ENCODE data around the gene PAPLN. TPM values are rescaled to one million over a fixed set of nuclear protein-coding genes. Genes with fewer than 3 reads are reported as not detected.

Gene PAPLN
- 0.15 TPM in 1 of 2 replicates, not detected in the other for total RNA-seq (2021)
- Bru-seq, nascent RNA = percentile 12 among the genes with signal in this experiment
- BruChase-seq, experiment 1, labeled RNA remaining after a 2-hour chase = percentile 12 among the genes with signal in this experiment
- percentile 11 among the genes with signal in this experiment for BruChase-seq, experiment 2, labeled RNA remaining after a 6-hour chase
- long read RNA-seq = 0 reads

DNA sequence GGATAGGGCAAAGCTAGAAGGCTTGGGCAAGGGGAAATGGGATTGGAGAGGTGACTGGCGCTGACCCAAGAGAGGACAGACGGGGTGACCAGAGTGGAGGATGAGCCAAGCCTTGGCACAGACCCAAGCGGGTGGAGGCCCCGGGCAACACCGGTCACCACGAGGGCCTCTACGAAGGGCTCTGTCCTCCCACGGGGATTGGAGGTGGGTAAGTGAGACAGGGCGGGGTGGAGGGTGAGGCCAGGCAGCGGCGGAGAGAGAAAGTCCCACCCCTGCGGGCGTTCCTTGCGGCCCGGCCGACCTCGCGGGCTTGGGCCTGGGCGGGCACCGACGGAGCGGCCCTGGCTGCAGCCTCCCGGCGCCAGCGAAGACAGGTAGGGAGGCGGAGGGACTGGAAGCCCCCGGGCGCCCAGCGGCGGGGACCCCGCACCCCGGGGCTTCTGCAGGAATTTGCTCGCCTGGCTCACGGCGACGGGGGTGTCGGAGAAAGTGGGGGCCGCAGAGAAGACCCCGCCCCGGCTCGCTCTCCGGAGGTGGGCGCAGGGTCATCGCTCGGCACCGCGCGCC lies at the start of gene PAPLN:
Gene PAPLN (plus strand): TSS at position 288 of the 567 bp plus-strand sequence. CDS start 2,273 bp downstream, outside the sequence.
- intact Hi-C loops (cut with micrococcal nuclease; ENCODE audit: unreplicated experiment) = no loop called here
- H3K79me2 ChIP-seq (ENCODE audit: low read depth) = no peaks in the 10 kb centered on the region
- H3K27ac ChIP-seq = no peak within 1 kb of the TSS
- no peaks in the 10 kb centered on the region for H3K36me3 ChIP-seq (ENCODE audit: low read depth)
- peaks cover 15% of the 10 kb centered on the region; the same call in 1 of the 2 replicates for H3F3A ChIP-seq (ENCODE audit: insufficient read depth, low read depth)
- peaks cover 41% of the 10 kb centered on the region; the same call in 1 of the 2 replicates for H3K27me3 ChIP-seq (ENCODE audit: insufficient read depth, low read depth)
- TF ChIP-seq CTCF (conservative IDR thresholded peaks at IDR 0.05) = no peak
- no peak for TF ChIP-seq EZH2 (IDR thresholded peaks at IDR 0.05; ENCODE audit: low read depth)
- H3K4me3 ChIP-seq = no peak within 1 kb of the TSS
- POLR2A ChIA-PET (ENCODE audit: unreplicated experiment) = no interaction called here
- peaks cover 4% of the 10 kb centered on the region; the same call in 1 of the 2 replicates for H3K4me1 ChIP-seq (replicated peaks; ENCODE audit: insufficient read depth)
- H3K9me2 ChIP-seq (ENCODE audit: insufficient read depth) = no peaks in the 10 kb centered on the region
- no TSS peak for BruUV-seq (replicated peaks)
- peak within 1 kb of the TSS; percentile 22; the same call in 1 of the 2 replicates for H3K4me2 ChIP-seq
- H3K9me3 ChIP-seq (ENCODE audit: insufficient read depth, low read depth) = no peaks in the 10 kb centered on the region
- CTCF ChIA-PET = no interaction called here
- no peaks in the 10 kb centered on the region for H4K20me1 ChIP-seq (ENCODE audit: insufficient read depth)
- peak in 1 of 2 experiments; percentile 55 for DNase-seq
- no peak within 1 kb of the TSS for H2AFZ ChIP-seq

- Histone ChIP-seq H3K4me1 (replicated peaks; ENCODE audit: insufficient read depth) (peaks cover 10% of the 10 kb centered on the region), H3K4me3 (no peak overlapping the region), H3K36me3 (ENCODE audit: low read depth) (no peaks in the 10 kb centered on the region; the same call in 1 of the 2 replicates), H3K4me2 (no peak overlapping the region), H2AFZ (no peak overlapping the region), H3K9me2 (ENCODE audit: insufficient read depth) (no peaks in the 10 kb centered on the region), H3F3A (ENCODE audit: insufficient read depth, low read depth) (peaks cover 13% of the 10 kb centered on the region; the same call in 1 of the 2 replicates), H3K27me3 (ENCODE audit: insufficient read depth, low read depth) (no peaks in the 10 kb centered on the region), H3K79me2 (ENCODE audit: low read depth) (no peaks in the 10 kb centered on the region), H3K9me3 (ENCODE audit: insufficient read depth, low read depth) (no peaks in the 10 kb centered on the region), H4K20me1 (ENCODE audit: insufficient read depth) (no peaks in the 10 kb centered on the region), H3K27ac (no peak overlapping the region; the same call in 1 of the 2 replicates)
- POLR2A ChIA-PET (ENCODE audit: unreplicated experiment) = interaction anchor here (0.6 kb wide), 2 partner anchors 161 to 224 kb away, joined by 3 to 17 read pairs; no protein-coding TSS in a partner anchor
- BruUV-seq (replicated peaks) = no TSS peak
- CTCF ChIA-PET = no interaction called here
- no peak for TF ChIP-seq CTCF (conservative IDR thresholded peaks at IDR 0.05)
- no peak for TF ChIP-seq EZH2 (IDR thresholded peaks at IDR 0.05; ENCODE audit: low read depth)
- intact Hi-C loops (cut with micrococcal nuclease; ENCODE audit: unreplicated experiment) = no loop called here
- peak in 1 of 2 experiments; percentile 64 for DNase-seq
These were observed 48.8 kb upstream of the PAPLN start for GRCh38 chr14:73188501-73188911.

DNA sequence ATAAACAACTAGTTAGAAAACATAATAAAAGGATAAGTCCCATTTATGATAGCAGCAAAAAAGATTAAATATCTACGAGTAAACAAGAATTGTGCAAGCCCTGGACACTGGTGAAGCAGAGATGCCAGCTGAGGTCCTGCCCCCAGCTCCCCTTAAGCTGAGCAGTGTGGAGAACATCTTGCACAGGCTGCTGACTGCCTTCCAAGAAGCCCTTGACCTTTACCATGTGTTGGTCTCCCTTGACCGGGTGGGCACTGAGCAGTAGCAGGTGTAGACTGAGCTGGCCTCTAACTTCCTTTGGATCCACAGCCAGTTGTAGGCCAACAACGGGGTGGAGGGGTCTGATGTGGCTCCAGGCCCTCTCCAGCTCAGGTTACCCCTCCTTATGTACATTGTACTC lies 47.7 kb upstream of the PAPLN start:
- Histone ChIP-seq H3K79me2 (ENCODE audit: low read depth) (no peaks in the 10 kb centered on the region), H3K27me3 (ENCODE audit: insufficient read depth, low read depth) (no peaks in the 10 kb centered on the region), H3K27ac (no peak overlapping the region), H3K9me3 (ENCODE audit: insufficient read depth, low read depth) (no peaks in the 10 kb centered on the region), H3K4me2 (no peak overlapping the region), H3K36me3 (ENCODE audit: low read depth) (no peaks in the 10 kb centered on the region; the same call in 1 of the 2 replicates), H3K9me2 (ENCODE audit: insufficient read depth) (no peaks in the 10 kb centered on the region), H3K4me1 (replicated peaks; ENCODE audit: insufficient read depth) (peaks cover 10% of the 10 kb centered on the region), H2AFZ (no peak overlapping the region), H3F3A (ENCODE audit: insufficient read depth, low read depth) (peaks cover 13% of the 10 kb centered on the region; the same call in 1 of the 2 replicates), H4K20me1 (ENCODE audit: insufficient read depth) (no peaks in the 10 kb centered on the region), H3K4me3 (no peak overlapping the region)
- ChIA-PET POLR2A (ENCODE audit: unreplicated experiment) (no interaction called here), CTCF (no interaction called here)
- intact Hi-C loops (cut with micrococcal nuclease; ENCODE audit: unreplicated experiment) = no loop called here
- TF ChIP-seq CTCF (conservative IDR thresholded peaks at IDR 0.05) (no peak), EZH2 (IDR thresholded peaks at IDR 0.05; ENCODE audit: low read depth) (no peak)
- DNase-seq = no peak
- no TSS peak for BruUV-seq (replicated peaks)

All from PC-9 (cell line).